NCI-H345 treated with DMSO at 0.1 percent for 48 hours (cell line): ENCODE data around the gene MYO9B.

ENCODE experiments used
- DNase-seq: peaks from one replicate; lab custom pipeline; 2025; ENCODE audit not compliant: unreplicated experiment; lab: John Stamatoyannopoulos, UW

MYO9B gene

GRCh38 chr19:17256130-17256529, 180.6 kb downstream of the MYO9B start:
- DNase-seq = no peak

GRCh38 chr19:17259118-17259780, 183.7 kb downstream of the MYO9B start:
- DNase-seq = no peak

DNA sequence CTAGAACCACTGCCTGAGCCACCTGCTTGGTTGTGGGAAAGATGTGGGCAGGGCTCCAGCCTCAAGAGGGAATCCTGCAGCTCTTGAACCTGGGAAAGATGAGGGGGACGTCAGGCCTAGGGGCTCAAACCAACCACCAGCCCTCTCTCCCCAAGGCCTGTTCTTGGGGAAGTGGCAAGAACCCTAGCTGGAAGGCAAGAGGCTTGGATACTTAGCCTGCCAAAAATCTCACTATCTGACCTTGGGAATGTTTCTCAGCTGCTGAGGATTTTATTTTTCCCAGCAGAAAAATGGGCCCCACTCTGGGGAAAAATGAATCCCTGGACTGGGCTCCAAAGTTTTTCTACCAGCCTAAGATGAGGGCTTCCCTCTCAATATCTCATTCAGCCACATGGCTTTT, 184.4 kb downstream of the MYO9B start:
- no peak for DNase-seq

DNA sequence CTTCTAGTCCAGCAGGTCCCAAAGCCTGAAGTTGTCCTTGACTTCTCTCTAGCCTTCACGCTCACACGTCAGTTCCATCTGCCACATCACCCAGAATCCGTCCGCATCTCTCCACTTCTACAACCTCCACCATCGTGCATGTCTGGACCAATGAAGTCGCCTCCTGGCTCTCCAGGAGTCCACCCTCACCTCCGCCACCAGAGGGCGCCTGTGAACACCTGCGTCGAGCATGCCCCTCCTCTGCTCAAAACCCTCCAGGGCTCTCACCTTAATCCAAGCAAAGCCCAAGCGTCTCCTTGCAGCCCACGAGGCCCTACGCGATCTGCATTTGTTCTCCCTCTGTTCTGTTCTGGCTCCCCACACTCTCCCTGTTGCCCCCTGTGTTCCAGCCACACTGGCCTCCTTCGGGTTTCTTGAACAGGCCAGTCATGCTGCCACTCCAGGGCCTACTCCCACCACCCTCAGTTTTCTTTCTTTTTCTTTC, 185.3 kb downstream of the MYO9B start:
- DNase-seq = peak; percentile 31

GRCh38 chr19:17262557-17262956, 187.0 kb downstream of the MYO9B start:
- no peak for DNase-seq
